Heart left ventricle (tissue), 13 donors: Measurements from ENCODE around the gene AGTRAP.

Source experiments
- CTCF ChIP-seq, 12 donors: fragments of 200-600 bp; sonication (generic) in 4 of 12; IDR thresholded peaks; one replicate each; pipeline versions ENCODE4 v1.5.0 to v1.8.0; 2018 to 2022; ENCODE audit warnings: antibody characterized with exemption in 12 of 12, mild to moderate bottlenecking in 5 of 12
- POLR2A ChIP-seq, 2 donors: fragments of 450-650 bp; IDR thresholded peaks; one replicate each; pipeline ENCODE4 v1.6.1; 2017; ENCODE audit warnings: antibody characterized with exemption in 2 of 2, mild to moderate bottlenecking in 2 of 2, moderate library complexity in 2 of 2
- donor health status: ischemic (EF 13 %, LVEDD 7.1; RV severe dilation, severe dysfunction).
- donor health status: DM: no; HTN: yes; CAD: no.
- donor health status: DM: no; HTN: no; CAD: no.
- donor health status: ischemic (EF 25% LVEDD 6.9; RV normal size, moderate dysfunction).
- donor health status: ischemic (EF 25% LVEDD 5.7; RV mildly dilated, moderate dysfunction).
- donor health status: ischemic (EF 35%, LVEDD 5.7; RV mildly dilated, moderate dysfunction).
- donor health status: nonischemic (EF 11% LVEDD 7.7; RV severe dilation, severe dysfunction).
- donor health status: DM: yes; HTN: yes; CAD: no.
- donor health status: PGD.
- donor health status: ischemic (EF 29% LVEDD 5.4; RV normal size, mild dysfunction).
- donor health status: nonischemic (EF 23%, LVEDD 6.1; RV moderate dilation, normal function).

- TF ChIP-seq CTCF (IDR thresholded peaks at IDR 0.05) (no peak), POLR2A (IDR thresholded peaks at IDR 0.05) (no peak)
Measured at GRCh38 chr1:11707621-11708276, 28.2 kb upstream of the AGTRAP start.
